Neutrophil (primary cell): Measurements from ENCODE around the gene ACY1.

Source experiments
- H3K27ac ChIP-seq: fragments of 200-600 bp; sonication (generic); 2 replicates; pipeline ENCODE4 v1.5.1; 2016; ENCODE audit warnings: mild to moderate bottlenecking, moderate library complexity
- H3K27me3 ChIP-seq: fragments of 200-600 bp; sonication (generic); 2 replicates; pipeline ENCODE4 v1.6.0; 2016; ENCODE audit warnings: mild to moderate bottlenecking
- H3K36me3 ChIP-seq: fragments of 200-600 bp; sonication (generic); 2 replicates; pipeline ENCODE4 v1.5.1; 2017
- H3K4me1 ChIP-seq, 2 experiments: fragments of 200-600 bp in 1 of 2; sonication (generic) in 1 of 2; 1 replicate in 1 of 2; 2 replicates in 1 of 2; pipeline versions ENCODE4 v1.5.1 to v1.6.1; 2013 to 2016; ENCODE audit warnings: low read depth in 1 of 2, low read length in 1 of 2, mild to moderate bottlenecking in 1 of 2, moderate library complexity in 1 of 2; ENCODE audit not compliant: control insufficient read depth in 1 of 2, insufficient read depth in 1 of 2
- H3K4me3 ChIP-seq, 2 experiments: fragments of 200-600 bp in 1 of 2; sonication (generic) in 1 of 2; 1 replicate in 1 of 2; 2 replicates in 1 of 2; pipeline ENCODE4 v1.5.1; 2013 to 2016; ENCODE audit warnings: low read depth in 1 of 2, low read length in 1 of 2, mild to moderate bottlenecking in 1 of 2, moderate library complexity in 1 of 2
- H3K9me3 ChIP-seq: fragments of 200-600 bp; sonication (generic); 2 replicates; pipeline ENCODE4 v1.5.1; 2016
- TF ChIP-seq, protein P1 (sequence below): fragments of 200-600 bp; sonication (generic); IDR thresholded peaks from 2 replicates; pipeline ENCODE4 v1.5.1; 2016; ENCODE audit warnings: antibody characterized with exemption

The ACY1 gene

DNA sequence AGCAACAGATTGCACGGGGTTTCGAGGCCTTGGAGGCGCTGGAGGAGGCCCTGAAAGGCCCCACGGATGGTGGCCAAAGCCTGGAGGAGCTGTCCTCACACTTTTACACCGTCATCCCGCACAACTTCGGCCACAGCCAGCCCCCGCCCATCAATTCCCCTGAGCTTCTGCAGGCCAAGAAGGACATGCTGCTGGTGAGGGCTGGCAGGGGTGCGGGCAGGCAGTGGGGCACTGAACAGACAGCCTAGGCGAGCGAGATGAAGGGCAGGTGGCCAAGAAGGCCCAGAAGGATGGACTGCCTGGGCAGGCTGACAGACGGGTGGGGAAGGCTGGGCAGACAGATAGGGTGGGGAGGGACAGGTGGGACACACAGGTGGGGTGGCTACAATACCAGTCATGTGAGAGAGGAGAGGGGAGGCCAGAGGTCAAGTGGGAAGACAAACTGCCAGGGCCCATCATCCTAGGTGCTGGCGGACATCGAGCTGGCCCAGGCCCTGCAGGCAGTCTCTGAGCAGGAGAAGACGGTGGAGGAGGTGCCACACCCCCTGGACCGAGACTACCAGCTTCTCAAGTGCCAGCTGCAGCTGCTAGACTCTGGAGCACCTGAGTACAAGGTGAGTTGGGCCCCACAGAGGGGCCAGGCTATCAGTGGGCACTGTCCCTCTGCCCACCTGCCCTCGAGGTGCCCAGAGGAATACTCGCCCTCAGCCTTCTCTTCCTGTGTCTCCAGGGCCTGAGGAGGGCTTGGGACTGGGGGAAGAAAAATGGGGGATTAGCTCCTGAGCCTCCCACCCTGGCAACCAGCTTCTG, 38.1 kb upstream of the ACY1 start:
- H3K36me3 ChIP-seq = no peaks in the 10 kb centered on the region
- H3K4me1 ChIP-seq = peaks cover 16 to 21% of the 10 kb centered on the region in 2 experiments
- H3K4me3 ChIP-seq = no peak overlapping the region
- TF ChIP-seq, protein P1, sequence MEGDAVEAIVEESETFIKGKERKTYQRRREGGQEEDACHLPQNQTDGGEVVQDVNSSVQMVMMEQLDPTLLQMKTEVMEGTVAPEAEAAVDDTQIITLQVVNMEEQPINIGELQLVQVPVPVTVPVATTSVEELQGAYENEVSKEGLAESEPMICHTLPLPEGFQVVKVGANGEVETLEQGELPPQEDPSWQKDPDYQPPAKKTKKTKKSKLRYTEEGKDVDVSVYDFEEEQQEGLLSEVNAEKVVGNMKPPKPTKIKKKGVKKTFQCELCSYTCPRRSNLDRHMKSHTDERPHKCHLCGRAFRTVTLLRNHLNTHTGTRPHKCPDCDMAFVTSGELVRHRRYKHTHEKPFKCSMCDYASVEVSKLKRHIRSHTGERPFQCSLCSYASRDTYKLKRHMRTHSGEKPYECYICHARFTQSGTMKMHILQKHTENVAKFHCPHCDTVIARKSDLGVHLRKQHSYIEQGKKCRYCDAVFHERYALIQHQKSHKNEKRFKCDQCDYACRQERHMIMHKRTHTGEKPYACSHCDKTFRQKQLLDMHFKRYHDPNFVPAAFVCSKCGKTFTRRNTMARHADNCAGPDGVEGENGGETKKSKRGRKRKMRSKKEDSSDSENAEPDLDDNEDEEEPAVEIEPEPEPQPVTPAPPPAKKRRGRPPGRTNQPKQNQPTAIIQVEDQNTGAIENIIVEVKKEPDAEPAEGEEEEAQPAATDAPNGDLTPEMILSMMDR = no peak
- no peaks in the 10 kb centered on the region for H3K9me3 ChIP-seq
- no peaks in the 10 kb centered on the region for H3K27me3 ChIP-seq
- H3K27ac ChIP-seq = no peak overlapping the region

- TF ChIP-seq, protein P1 = no peak
- no peak overlapping the region for H3K4me3 ChIP-seq
- no peak overlapping the region for H3K27ac ChIP-seq
- H3K9me3 ChIP-seq = no peaks in the 10 kb centered on the region
- no peaks in the 10 kb centered on the region for H3K36me3 ChIP-seq
- H3K27me3 ChIP-seq = no peaks in the 10 kb centered on the region
- H3K4me1 ChIP-seq = peaks cover 14 to 20% of the 10 kb centered on the region in 2 experiments
These were observed 37.2 kb upstream of the ACY1 start for GRCh38 chr3:51945926-51946705.

GRCh38 chr3:51946796-51947195, 36.5 kb upstream of the ACY1 start:
- TF ChIP-seq, protein P1 = no peak
- Histone ChIP-seq H3K27me3 (no peaks in the 10 kb centered on the region), H3K27ac (no peak overlapping the region), H3K36me3 (no peaks in the 10 kb centered on the region), H3K4me3 (no peak overlapping the region), H3K9me3 (no peaks in the 10 kb centered on the region), H3K4me1 (peaks cover 8 to 13% of the 10 kb centered on the region in 2 experiments)

DNA sequence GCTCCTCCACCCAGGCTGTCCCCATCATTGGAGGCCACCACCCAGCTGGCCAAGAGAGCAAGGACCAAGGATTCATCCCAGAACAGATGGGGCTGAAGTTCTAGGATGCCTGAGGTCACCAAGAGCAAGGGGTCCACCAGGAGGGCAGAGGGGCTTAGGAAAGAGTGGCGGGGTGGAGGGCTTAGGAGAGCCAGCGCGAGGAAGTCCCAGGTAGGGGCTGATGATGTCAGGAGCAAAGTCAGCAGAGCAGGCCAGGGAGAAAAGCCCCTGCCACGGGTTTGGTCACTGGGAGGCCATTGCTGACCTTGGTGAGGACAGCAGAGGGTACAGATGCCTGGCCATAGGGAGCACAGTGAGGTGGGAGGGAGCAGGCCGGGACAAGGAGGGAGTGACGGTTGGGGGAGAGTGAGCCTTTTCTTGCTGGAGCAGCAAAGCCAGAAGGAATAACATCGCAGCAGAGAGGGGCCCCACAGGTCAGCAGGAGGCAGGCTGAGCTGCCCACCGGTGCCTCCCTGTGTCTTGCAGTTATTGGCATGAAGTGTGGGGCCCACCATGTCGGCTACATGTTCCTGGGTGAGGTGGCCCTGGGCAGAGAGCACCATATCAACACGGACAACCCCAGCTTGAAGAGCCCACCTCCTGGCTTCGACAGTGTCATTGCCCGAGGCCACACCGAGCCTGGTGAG, 36.0 kb upstream of the ACY1 start:
- Histone ChIP-seq H3K4me1 (peaks cover 6 to 7% of the 10 kb centered on the region in 2 experiments), H3K4me3 (no peak overlapping the region), H3K27ac (no peak overlapping the region), H3K27me3 (no peaks in the 10 kb centered on the region), H3K9me3 (no peaks in the 10 kb centered on the region), H3K36me3 (no peaks in the 10 kb centered on the region)
- TF ChIP-seq, protein P1 = no peak

GRCh38 chr3:51948016-51948580, 35.2 kb upstream of the ACY1 start:
- Histone ChIP-seq H3K27me3 (no peaks in the 10 kb centered on the region), H3K27ac (no peak overlapping the region), H3K4me3 (no peak overlapping the region), H3K9me3 (no peaks in the 10 kb centered on the region), H3K4me1 (peaks cover 0 to under 1% of the 10 kb centered on the region in 2 experiments), H3K36me3 (no peaks in the 10 kb centered on the region)
- TF ChIP-seq, protein P1 = no peak
